ENCODE results near the gene ATP8B3.

The ATP8B3 gene

GRCh38 chr19:1757468-1758230 is 54.4 kb downstream of the ATP8B3 start:
- DNase-seq (ENCODE audit: low read depth) = no peak
- no peak for TF ChIP-seq CTCF (IDR thresholded peaks at IDR 0.05; ENCODE audit: low read length, missing control alignments)
- H3K4me3 ChIP-seq (replicated peaks; ENCODE audit: low read depth, low read length) = no peak overlapping the region

GRCh38 chr19:1756705-1757465 is 55.2 kb downstream of the ATP8B3 start:
- H3K4me3 ChIP-seq (replicated peaks; ENCODE audit: low read depth, low read length) = no peak overlapping the region
- DNase-seq (ENCODE audit: low read depth) = no peak
- TF ChIP-seq CTCF (IDR thresholded peaks at IDR 0.05; ENCODE audit: low read length, missing control alignments) = no peak

GRCh38 chr19:1756264-1756663 is 55.8 kb downstream of the ATP8B3 start:
- DNase-seq (ENCODE audit: low read depth) = no peak
- no peak for TF ChIP-seq CTCF (IDR thresholded peaks at IDR 0.05; ENCODE audit: low read length, missing control alignments)
- no peak overlapping the region for H3K4me3 ChIP-seq (replicated peaks; ENCODE audit: low read depth, low read length)

- no peak for TF ChIP-seq CTCF (IDR thresholded peaks at IDR 0.05; ENCODE audit: low read length, missing control alignments)
- DNase-seq (ENCODE audit: low read depth) = no peak
Observed at GRCh38 chr19:1755467-1756171, 56.5 kb downstream of the ATP8B3 start.

GRCh38 chr19:1754636-1755466 is 57.2 kb downstream of the ATP8B3 start:
- DNase-seq (ENCODE audit: low read depth) = no peak
- TF ChIP-seq CTCF (IDR thresholded peaks at IDR 0.05; ENCODE audit: low read length, missing control alignments) = no peak
- H3K4me3 ChIP-seq (replicated peaks; ENCODE audit: low read depth, low read length) = no peak overlapping the region

More at GRCh38 chr19:1755467-1756171, 56.5 kb downstream of the ATP8B3 start:
- H3K4me3 ChIP-seq (replicated peaks; ENCODE audit: low read depth, low read length) = no peak overlapping the region

GRCh38 chr19:1754018-1754635 is 57.9 kb downstream of the ATP8B3 start:
- DNase-seq (ENCODE audit: low read depth) = no peak
- no peak for TF ChIP-seq CTCF (IDR thresholded peaks at IDR 0.05; ENCODE audit: low read length, missing control alignments)
- no peak overlapping the region for H3K4me3 ChIP-seq (replicated peaks; ENCODE audit: low read depth, low read length)

Data from fibroblast of pulmonary artery (primary cell).